GM18526 (cell line): ENCODE data around the gene ATG2A.

Experiments used
- POLR2A ChIP-seq: IDR thresholded peaks from 3 replicates; pipeline ENCODE4 v1.6.1; 2011; ENCODE audit not compliant: insufficient read length; ENCODE audit errors: extremely low read depth

ATG2A gene

DNA sequence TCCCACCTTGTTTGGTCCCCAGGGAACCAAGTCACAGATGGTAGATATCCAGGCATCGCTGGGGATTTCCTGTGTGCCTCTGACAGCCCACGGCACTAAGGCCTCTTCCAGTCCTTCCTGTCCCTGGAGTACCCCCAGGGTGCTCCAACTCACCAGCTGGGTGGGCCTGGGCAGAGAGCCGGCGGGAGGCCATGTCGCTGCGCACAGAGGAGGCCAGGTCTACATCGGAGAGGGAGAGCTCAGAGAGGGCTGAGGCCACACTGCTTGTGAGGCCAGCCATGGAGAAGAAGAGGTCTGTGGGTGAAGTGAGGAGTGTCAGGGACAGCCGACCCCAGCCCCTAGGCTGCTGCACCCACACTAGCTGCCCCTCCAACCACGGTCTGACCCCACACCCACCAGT lies 5.3 kb downstream of the ATG2A start:
- TF ChIP-seq POLR2A: no peak

DNA sequence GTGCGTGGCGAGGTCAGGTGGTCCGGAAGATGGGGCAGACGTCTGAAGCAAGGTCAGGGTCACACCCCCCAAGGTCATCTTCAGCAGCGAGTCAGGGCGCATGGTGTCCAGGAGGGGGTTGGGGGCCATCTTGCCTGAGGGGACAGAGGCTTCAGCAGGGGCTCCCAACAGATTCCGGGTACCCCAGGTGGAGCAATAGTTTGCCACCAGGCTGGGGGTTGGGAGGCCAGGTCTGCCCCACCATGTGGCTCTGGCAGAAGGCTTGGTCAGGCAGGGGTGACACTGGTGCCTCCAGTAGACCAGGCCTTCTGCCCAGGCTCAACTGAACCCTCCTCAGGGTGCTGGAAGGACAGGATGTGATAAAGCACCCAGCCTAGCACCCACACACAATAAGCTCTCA lies 5.9 kb downstream of the ATG2A start:
- TF ChIP-seq POLR2A: no peak

DNA sequence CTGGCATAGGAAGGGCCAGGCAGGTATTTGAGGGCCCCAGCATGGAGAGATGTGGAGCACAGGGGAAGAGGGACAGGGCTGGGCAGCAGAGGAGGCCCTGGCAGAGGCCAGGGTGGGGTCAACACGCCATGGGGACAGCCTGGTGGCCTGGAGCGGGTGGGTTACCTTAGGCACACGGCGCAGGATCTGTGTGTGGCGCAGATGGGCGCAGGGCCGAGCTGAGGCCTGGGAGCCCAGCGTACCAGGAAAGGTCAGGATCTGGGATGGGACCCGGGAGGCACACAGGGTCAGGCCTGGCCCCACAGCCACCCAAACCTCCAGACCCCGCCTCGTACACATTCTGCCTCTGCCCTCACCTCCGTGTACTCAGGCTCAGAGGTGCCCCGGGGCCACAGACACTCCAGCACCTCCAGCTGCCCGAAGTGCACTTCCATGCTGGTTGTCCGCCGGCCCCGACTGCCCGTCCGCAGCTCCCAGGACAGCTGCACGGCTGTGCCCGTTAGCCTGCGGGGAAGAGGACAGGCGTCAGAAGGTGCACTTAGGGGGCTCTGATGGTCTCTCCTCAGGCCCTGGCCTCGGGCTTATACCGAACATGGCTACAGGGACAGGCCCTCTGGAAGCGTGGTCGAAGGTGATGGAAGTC lies 6.4 kb downstream of the ATG2A start:
- TF ChIP-seq POLR2A: no peak

DNA sequence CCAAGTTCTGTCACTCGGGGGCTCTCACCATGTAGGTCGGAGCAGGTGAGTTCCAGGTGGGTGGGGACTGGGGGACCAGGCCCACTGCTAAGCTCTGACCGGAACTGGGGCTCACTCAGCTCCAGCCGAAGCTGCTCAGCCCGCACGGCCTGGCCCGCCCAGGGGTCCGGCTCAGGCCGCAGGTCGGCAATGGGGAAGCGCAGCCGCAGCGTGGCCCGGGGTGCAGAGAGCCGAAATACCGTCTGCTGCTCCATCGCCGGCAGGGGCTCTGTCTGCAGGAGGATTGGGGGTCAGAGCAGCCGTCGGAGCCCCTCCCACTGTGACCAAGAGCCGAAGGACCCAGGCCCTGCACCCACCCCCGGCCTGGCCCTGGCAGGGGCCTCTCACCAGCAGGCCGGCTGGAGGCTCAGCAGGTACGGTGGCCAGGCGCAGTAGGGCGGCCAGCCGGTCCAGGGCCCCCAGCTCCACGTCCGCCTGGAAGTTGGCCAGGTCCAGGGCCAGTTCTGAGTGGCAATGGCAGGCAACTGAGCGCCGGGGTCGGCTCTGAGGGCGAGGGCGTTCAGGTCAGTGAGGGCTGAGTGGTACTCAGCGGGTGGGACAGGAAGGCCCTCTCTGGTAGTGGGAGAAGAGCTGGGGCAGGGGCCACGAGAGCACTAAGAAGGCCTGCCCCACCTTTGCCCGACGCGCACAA lies 7.2 kb downstream of the ATG2A start:
- no peak for TF ChIP-seq POLR2A

DNA sequence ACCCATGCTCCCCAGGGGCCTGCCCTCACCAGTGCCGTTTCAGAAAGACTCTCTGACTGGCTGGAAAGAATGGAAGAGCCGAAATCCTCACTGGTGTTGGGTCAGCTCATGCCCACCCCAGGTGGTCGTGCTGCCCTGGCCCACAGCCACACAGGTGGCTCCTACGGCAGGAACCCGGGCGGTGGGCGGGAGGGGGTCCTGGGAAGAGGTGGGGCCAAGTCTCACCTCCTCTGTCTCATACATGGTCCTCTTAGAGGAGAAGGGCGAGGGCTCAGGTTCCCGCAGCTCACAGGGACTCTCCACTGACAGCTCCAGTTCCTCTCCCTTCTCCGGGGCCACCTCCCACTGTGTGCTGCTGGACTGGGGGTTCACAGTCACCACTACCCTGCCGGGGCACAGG lies 8.2 kb downstream of the ATG2A start:
- TF ChIP-seq POLR2A: no peak

DNA sequence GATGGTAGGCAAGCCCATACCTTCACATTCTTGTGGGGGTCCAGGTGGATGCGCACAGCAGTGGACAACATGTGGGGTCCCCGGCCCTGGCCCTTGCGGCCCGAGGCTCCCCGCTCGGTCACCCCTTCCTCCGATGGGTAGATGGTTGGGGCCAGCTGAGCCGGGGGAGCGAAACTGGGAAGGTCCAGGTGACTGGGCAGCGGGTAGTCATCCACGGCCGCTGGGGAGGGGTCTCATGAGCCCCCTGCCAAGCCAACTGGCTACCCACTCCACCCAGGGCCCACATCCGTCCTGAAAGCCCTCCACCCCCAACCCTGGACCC lies 10.7 kb downstream of the ATG2A start:
- no peak for TF ChIP-seq POLR2A

DNA sequence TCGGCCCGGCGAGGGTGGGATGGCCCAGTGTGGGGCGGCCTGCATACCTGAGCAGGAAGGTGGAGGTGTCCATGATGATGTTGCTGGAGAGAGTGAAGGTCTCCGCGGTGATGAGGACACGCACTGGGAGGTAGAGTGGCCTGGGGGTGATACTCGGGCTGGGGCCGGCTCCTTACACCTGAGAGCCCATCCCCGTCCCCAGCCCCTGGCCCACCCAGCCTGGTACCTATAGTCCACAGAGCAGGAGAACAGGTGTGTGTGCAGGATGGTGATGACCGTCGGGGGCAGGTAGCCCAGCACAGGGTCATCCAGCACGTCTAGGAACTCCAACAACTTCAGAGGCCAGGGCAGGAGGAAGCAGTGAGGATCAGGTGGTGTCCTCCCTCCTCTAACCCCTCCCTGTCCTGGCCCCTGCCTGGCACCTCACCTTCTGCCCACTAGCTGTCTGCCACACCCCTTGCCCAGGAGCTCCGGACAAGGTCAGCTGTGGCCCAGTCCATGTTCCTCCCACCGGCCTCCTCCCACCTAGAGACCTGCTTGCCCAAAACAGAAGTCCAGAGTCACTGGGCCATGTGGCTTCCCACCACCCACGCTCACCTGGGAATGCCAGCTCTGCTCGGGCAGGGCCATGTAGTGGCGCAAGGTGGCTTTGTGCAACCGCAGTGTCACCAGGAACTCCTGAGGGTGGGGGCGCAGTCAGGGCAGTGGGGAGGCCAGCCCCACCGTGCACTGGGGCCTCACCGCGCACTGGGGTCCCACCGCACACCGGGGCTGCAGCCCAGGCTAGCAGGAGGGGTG lies 11.3 kb downstream of the ATG2A start:
- TF ChIP-seq POLR2A: no peak

DNA sequence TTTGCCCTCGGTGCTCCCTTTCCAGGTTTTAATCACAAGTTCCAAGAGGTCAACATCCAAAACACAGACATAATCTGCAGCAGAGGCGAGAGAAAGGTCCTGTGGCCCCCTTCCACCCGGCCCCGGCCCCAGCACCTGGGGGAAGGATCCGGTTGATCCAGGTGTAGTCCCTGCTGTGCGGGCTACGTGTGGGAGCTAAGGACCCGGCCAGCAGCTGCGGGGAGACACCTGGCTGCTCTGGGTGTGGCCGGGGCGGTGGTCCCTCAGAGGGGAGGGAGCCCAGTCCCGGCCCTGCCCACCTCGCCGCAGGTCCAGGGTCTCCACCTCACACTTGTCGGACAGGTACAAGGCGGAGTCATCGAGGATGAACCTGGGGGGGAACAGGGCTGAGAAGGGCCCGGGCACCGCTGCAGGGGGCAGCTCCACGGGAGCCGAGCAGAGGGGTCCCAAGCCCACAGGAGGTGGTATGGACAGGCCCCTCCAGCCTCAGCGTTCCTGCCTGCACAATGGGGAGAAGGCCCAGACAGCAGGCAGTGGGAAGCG lies 13.6 kb downstream of the ATG2A start:
- TF ChIP-seq POLR2A: no peak

DNA sequence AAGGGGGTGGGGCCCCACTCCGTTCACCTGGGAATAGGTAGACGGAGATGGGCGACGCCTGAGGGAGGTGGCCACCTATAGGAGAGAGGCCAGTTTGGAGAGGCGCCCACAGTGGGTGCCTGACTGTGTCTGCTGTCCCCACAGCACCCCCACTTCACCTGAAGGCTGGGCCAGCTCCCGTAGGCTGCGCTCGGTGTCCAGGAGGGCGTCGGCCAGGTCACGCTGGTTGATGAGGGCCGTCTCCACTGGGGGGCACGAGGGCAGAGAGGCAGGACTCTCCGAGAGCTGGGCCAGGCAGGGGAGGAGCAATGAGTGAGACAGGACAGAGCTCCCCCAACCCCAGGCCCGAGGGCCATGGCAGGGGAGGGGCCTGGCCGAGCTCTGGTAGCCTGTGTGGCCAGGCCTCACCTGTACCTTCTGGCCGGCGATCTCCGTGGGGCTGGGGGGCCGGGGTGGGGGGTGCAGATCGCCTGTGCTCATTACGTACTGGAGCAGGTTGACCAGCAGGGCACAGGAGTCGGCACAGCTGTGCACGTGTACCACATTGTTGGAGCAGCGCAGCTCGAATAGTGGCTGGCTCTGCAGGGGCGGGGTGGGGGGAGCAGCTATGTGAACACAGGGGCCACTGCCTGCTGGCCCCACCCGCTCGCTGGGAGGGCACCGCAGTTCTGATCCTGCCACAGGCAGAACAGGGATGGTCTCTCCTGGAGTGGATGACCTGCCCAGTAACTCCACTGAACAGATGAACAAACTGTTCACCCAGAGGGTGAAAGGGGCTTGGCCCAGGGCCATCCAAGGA lies 14.7 kb downstream of the ATG2A start:
- TF ChIP-seq POLR2A: no peak

DNA sequence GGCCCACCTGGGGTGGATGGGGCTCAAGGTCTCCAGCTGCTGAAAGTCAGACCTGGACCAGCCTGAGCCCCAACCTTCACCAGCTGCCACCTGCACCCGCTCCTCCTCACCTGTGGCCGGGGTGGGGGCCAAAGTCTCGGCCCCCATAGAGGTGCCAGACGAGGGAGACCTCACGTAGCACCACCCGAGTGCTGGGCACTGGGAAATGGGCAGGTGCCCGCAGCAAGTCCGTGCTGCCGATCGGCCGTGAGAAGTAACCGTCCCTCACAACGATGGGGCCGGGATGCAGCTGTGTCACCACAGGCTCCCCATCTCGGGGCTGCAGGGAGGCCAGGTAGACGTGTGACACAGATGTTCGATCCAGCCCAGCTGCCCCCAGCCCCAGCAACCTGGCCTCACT lies 16.2 kb downstream of the ATG2A start:
- no peak for TF ChIP-seq POLR2A

DNA sequence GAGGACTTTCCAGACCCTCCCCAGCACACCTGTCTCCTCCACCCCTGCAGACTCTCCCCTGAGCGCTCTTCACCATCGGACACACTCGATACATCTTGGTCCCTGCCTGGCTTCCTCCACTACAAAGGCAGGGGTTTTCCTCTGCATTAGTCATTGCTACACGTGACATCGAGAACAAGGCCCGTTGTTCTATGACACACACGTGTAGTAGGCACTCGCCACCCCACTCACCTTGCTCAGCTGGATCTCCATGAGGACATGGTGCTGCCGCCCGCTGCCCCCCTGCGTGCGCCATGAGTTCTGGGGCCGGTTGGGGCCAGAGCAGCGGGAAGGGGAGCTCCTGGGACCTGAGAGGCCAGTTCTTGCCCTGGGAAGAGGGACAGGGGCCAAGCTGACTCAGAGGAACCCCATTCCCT lies 16.7 kb downstream of the ATG2A start:
- TF ChIP-seq POLR2A: no peak

DNA sequence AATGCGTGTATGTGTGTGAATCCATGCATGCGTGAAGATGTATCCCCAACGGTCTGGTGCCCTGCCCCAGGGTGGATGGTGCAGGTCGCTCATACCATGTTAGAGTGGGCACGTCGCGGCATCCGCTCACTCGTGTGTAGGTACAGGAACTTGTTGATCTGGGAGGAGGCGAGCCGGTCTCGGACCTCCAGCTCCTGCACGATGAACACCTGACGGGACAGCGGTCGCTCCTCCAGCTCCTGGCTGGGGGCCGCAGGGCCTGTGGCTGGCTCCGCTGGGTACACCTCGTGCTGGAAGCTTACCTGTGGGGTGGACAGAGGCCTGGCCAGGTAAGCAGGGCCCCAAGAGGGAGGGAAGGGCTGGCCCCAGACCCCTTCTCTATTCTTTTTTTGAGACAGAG lies 18.5 kb downstream of the ATG2A start:
- no peak for TF ChIP-seq POLR2A

DNA sequence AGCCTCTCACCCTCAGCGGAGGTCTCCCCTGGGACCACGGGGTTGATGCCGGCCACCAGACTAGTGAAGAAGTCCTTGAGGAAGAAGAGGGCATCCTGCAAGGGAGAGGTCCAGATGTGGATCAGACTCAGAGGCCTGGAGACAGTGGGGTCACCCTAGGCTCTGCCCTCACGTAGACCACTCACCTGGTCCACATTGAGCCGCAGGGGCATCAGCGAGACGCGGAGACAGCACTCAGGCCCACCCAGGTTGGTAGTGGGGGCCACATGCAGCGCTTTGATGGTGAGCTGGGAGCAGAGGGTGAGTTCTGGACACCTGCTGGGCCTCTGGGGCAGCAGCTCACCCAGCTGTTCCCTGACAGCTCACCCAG lies 18.9 kb downstream of the ATG2A start:
- no peak for TF ChIP-seq POLR2A

DNA sequence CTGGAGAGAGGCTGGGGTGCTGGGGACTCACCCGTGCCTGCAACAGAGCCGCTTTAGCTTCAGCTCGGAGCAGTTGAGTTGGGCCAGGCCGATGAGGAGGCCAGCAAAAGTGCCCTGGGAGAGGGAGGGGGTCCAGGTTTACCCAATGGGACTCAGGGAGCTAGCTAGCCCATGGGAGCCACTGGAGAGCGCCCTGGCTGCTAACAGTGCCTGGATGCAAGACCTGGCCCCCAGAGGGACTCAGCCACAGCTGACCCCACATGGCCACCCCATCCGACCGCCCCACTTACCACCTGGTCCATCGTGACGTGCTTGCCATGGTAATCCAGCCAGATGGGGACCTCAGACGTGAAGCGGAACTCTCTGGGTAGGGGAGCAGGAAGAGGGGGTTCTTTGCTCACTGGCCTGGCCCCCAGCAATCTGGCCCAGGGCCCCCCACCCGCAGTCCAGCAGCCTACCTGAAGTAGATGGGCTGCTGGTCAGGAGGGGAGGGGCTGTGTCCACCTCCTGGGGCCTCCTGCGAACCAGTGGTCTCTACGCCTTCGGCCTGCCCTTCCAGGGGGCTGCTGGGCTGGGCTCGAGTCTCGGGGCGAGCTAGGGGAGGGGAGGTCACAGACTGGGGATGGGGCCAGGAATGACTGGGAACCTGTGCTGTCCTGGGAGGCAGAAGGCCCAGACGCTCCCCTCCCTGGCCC lies 19.5 kb downstream of the ATG2A start:
- TF ChIP-seq POLR2A: no peak

DNA sequence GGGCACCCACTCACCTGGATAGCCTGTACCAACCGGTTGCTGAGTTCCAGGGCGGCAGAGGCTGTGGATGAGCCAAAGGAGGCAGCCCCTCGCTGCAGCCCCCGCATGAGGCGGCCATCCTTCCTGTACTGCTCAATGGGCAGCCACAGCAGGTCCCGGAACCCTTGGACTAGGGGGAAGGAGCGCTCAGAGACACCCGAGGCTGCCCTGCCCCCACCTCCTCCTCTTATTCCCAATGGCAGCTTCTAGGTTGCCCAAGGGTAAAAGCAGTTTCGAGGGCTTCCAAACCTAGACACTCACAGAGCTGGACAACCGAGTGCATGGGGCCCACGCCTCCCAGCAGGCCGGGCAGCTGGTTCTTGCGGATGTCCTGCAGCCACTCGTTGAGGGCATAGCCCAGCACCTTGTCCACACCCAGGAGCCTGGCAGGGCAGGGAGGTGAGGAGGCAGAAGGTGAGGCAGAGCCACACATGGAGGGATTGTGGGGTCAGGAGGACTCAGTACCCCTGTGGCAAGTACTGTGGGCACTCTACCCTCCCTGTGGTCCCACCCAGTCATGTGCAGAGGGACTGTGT lies 20.5 kb downstream of the ATG2A start:
- TF ChIP-seq POLR2A: no peak
